Left lung (tissue), 10 donors: ENCODE results near the gene PROX1. TPM values are rescaled to one million over a fixed set of nuclear protein-coding genes. Genes with fewer than 3 reads are reported as not detected.

ENCODE experiments used
- ATAC-seq: fragments of 200-7000 bp; cut with Tn5 transposase; one replicate; pipeline ENCODE4 v1.9.1; 2020; ENCODE audit warnings: moderate library complexity
- DNase-seq, 4 donors: peaks; one replicate each; pipeline ENCODE4 v3.0.0-alpha.2; 2013 to 2020
- H3K27ac ChIP-seq, 2 donors: fragments of 200-600 bp; sonication (generic) in 1 of 2; one replicate each; pipeline versions ENCODE4 v1.5.0 to v1.8.0; 2020 to 2021
- H3K27me3 ChIP-seq, 2 donors: fragments of 200-600 bp; sonication (generic) in 1 of 2; one replicate each; pipeline versions ENCODE4 v1.5.0 to v1.8.0; 2020 to 2021
- H3K36me3 ChIP-seq, 2 donors: fragments of 200-600 bp; sonication (generic) in 1 of 2; one replicate each; pipeline versions ENCODE4 v1.5.0 to v1.8.0; 2020 to 2021
- H3K4me1 ChIP-seq, 2 donors: fragments of 200-600 bp; one replicate each; pipeline ENCODE4 v1.8.0; 2021
- H3K4me3 ChIP-seq, 2 donors: fragments of 200-600 bp; sonication (generic) in 1 of 2; one replicate each; pipeline versions ENCODE4 v1.5.0 to v1.8.0; 2020 to 2021; ENCODE audit warnings: mild to moderate bottlenecking in 1 of 2
- H3K9me3 ChIP-seq, 2 donors: fragments of 200-600 bp; sonication (generic) in 1 of 2; one replicate each; pipeline versions ENCODE4 v1.5.0 to v1.8.0; 2020 to 2021
- intact Hi-C, 2 donors: fragments of 100-400 bp; cut with DNase I; formaldehyde crosslinking; loops; one replicate each; pipeline versions ENCODE4 v1.11.2 to v1.14.2; 2022
- polyA plus RNA-seq, 6 donors: library from polyadenylated mRNA; unstranded; fragments of 120-200 nt; gene quantifications; one replicate each; pipeline ENCODE4 v1.2.1, GENCODE V29; 2013; ENCODE audit not compliant: insufficient read length in 6 of 6
- total RNA-seq, 2 donors: library from RNA; stranded (reverse); fragmentation: NEBNext Ultra II Directional; extraction: Animal tissue kit (Norgen Biotek cat#: 25700); gene quantifications; one replicate each; pipeline ENCODE4 v1.2.1, GENCODE V29; 2021
- TF ChIP-seq, protein P1 (sequence below), 2 donors: fragments of 200-600 bp; sonication (generic) in 1 of 2; IDR thresholded peaks; one replicate each; pipeline versions ENCODE4 v1.5.0 to v1.8.0; 2021; ENCODE audit warnings: antibody characterized with exemption in 2 of 2
- donor health status: DM: no; HTN: yes; CAD: no.
- donor health status: DM: no; HTN: no; CAD: no.

PROX1 gene
- total and polyA plus RNA-seq, 8 donors, result 6.2 to 15.3 (median 9.1) TPM

DNA sequence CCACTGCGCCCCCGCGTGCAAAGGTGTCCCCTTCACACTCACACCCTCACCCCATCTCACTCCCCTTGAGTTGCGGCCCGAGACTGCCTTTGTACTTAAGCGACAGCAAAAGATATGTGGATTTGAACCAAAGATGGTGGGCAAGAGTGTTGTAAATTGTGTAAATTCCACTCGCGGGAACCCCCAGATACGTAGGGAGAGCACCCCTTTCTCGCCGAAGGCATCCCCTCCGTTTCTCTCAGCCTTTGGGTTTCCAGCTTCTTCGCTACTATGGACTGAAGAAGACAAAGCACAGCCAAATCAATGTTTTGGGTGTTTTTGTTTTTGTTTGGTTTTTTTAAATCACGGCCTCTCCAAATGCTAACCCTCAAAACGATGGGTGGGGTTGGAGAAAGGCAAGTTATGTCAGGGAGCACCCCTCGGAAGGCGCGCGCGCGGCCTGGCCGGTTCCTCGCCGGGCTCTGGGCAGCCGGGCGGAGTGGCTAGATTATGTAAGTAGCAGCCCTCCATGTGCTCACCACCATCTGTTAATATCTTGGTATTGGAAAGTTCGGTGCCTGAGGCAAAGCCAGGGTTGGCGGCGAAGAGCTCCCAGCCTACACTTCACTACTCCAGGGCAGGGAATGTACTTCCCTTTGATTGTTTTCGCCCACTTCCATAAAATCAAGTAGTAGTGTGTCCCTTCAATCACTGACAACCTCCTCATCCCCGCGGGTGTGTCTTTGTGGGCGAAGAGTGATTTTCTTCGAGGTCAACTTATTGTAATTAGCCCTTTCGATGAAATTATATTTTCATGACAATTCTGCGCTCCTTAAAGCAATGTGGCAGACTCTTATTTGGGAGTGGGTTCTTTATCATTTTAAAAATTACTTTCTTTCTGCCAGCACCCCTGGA, 4.0 kb upstream of the PROX1 start:
- ATAC-seq, result no peak
- no peak overlapping the region for H3K4me3 ChIP-seq
- no peaks in the 10 kb centered on the region for H3K9me3 ChIP-seq
- TF ChIP-seq, protein P1, sequence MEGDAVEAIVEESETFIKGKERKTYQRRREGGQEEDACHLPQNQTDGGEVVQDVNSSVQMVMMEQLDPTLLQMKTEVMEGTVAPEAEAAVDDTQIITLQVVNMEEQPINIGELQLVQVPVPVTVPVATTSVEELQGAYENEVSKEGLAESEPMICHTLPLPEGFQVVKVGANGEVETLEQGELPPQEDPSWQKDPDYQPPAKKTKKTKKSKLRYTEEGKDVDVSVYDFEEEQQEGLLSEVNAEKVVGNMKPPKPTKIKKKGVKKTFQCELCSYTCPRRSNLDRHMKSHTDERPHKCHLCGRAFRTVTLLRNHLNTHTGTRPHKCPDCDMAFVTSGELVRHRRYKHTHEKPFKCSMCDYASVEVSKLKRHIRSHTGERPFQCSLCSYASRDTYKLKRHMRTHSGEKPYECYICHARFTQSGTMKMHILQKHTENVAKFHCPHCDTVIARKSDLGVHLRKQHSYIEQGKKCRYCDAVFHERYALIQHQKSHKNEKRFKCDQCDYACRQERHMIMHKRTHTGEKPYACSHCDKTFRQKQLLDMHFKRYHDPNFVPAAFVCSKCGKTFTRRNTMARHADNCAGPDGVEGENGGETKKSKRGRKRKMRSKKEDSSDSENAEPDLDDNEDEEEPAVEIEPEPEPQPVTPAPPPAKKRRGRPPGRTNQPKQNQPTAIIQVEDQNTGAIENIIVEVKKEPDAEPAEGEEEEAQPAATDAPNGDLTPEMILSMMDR (IDR thresholded peaks at IDR 0.05), result no peak
- DNase-seq, result peak in 1 of 4 donors; percentile 45
- no peak overlapping the region for H3K27ac ChIP-seq
- intact Hi-C loops, result no loop called here
- H3K27me3 ChIP-seq, result peaks cover 82 to 100% of the 10 kb centered on the region in 2 donors
- H3K36me3 ChIP-seq, result no peaks in the 10 kb centered on the region
- peaks cover 2 to 17% of the 10 kb centered on the region in 2 donors for H3K4me1 ChIP-seq

DNA sequence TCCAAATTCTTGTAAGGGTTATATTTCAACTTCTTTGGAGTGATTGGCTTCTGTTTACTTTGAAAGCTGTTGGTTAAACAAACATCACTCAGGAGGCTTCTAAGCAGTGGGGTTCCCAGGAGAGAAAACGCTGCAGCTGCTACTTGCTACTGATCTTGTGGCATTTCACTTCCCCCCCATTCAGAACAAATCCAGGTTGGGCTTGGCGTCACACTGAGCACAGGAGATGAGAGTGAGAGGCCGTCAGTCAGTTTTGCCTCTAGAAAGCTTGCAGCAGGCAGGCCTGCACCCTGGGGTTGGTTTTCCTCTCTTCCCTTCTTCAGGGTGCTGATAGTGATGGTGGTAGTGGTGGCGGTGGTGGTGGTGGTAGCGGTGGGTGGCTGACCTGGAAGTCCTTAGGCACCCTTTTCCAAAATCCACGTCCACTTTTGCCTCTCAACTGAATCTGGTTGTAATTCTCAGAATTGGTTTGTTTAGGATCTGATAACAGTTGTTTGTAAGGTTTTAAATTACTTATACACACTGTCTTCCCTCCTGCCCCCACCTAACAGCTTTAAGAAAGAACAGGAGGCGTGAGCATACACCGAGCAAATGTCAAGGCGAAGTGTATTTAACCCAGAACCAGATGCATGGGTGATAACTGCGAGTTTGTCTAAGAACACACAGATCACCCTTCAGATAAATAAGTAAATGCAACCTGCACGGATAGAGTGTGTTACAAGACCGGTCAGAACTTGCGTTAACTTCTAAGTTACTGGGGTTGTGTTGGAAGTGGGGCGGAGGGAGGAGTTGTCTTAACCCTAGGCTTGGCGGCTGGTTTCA, 3.2 kb upstream of the PROX1 start:
- Histone ChIP-seq H3K27me3 (peaks cover 77 to 100% of the 10 kb centered on the region in 2 donors), H3K4me1 (peaks cover 8 to 22% of the 10 kb centered on the region in 2 donors), H3K36me3 (no peaks in the 10 kb centered on the region), H3K27ac (no peak overlapping the region), H3K9me3 (no peaks in the 10 kb centered on the region), H3K4me3 (no peak overlapping the region)
- no peak for DNase-seq
- no peak for ATAC-seq
- intact Hi-C loops, result no loop called here
- TF ChIP-seq, protein P1 (IDR thresholded peaks at IDR 0.05), result no peak

DNA sequence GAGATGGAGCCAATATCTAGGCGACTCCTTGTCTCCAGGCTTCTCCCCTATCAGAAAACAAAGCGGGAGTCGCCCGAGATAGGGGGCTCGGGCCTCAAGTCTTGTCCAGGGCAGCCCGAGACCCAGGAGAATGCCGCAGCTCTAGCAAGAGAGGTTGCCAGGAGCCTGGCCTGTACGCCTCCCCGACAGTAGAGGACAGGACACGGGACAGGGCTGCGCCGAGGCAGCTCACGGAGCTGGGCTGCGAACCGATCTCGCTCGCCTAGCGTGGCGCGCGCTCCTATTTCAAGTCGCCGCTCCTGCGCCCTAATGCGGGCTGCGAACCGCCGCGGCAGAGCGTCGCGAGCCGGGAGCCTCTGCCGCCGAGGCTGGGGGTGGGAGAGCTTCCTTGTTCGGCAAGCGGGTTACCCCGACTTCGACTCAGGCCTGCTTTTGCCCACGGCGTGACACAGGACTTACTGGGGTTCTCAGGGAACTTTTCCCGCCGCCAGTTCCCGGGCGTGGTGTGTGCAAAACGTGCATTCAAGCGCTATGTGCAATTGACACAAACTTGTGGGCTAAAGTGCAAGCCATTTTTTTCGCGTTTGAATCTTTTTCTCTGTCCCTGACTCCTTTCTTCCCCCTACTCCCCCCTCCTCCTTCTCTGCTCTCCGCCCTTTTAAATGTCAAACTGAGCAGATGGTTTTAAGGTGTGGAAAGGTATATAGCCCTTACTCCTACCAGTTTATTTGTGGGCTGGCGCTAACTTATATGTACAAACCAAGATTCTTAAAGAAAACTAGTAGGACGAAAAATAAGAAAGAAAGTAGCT, 2.4 kb upstream of the PROX1 start:
- DNase-seq, result peak in 1 of 4 donors; percentile 71
- TF ChIP-seq, protein P1 (IDR thresholded peaks at IDR 0.05), result no peak
- no peak for ATAC-seq
- peaks cover 77 to 100% of the 10 kb centered on the region in 2 donors for H3K27me3 ChIP-seq
- no peak overlapping the region for H3K4me3 ChIP-seq
- no peaks in the 10 kb centered on the region for H3K9me3 ChIP-seq
- H3K36me3 ChIP-seq, result no peaks in the 10 kb centered on the region
- intact Hi-C loops, result no loop called here
- peaks cover 8 to 22% of the 10 kb centered on the region in 2 donors for H3K4me1 ChIP-seq
- no peak overlapping the region for H3K27ac ChIP-seq

GRCh38 chr1:213986020-213986924, 1.5 kb upstream of the PROX1 start:
- TF ChIP-seq, protein P1 (IDR thresholded peaks at IDR 0.05), result no peak
- Histone ChIP-seq H3K27ac (no peak overlapping the region), H3K27me3 (peaks cover 70 to 98% of the 10 kb centered on the region in 2 donors), H3K36me3 (no peaks in the 10 kb centered on the region), H3K4me3 (no peak overlapping the region), H3K9me3 (no peaks in the 10 kb centered on the region), H3K4me1 (peaks cover 8 to 22% of the 10 kb centered on the region in 2 donors)
- DNase-seq (no peak), ATAC-seq (no peak)
- intact Hi-C loops, result no loop called here
